Gastroesophageal sphincter (tissue), 3 donors: ENCODE measurements around the gene RNASEH2B.

Source experiments
- EP300 ChIP-seq: sonication (generic); formaldehyde crosslinking; IDR thresholded peaks from one replicate; pipeline ENCODE4 v1.6.1; 2017; ENCODE audit warnings: antibody characterized with exemption, mild to moderate bottlenecking
- POLR2A ChIP-seq, 2 donors: fragments of 450-650 bp; IDR thresholded peaks; one replicate each; pipeline ENCODE4 v1.6.1; 2017; ENCODE audit warnings: antibody characterized with exemption in 2 of 2, mild to moderate bottlenecking in 2 of 2, moderate library complexity in 1 of 2
- POLR2AphosphoS5 ChIP-seq: sonication (generic); formaldehyde crosslinking; IDR thresholded peaks from one replicate; pipeline ENCODE4 v1.6.1; 2017; ENCODE audit warnings: antibody characterized with exemption
- TF ChIP-seq, protein P1 (sequence below), 4 experiments: fragments of 200-600 bp in 2 of 4; fragments of 450-650 bp in 2 of 4; sonication (generic) in 1 of 4; IDR thresholded peaks; one replicate each; pipeline ENCODE4 v1.5.1; 2017 to 2019; ENCODE audit warnings: antibody characterized with exemption in 4 of 4, mild to moderate bottlenecking in 2 of 4, moderate library complexity in 2 of 4

DNA sequence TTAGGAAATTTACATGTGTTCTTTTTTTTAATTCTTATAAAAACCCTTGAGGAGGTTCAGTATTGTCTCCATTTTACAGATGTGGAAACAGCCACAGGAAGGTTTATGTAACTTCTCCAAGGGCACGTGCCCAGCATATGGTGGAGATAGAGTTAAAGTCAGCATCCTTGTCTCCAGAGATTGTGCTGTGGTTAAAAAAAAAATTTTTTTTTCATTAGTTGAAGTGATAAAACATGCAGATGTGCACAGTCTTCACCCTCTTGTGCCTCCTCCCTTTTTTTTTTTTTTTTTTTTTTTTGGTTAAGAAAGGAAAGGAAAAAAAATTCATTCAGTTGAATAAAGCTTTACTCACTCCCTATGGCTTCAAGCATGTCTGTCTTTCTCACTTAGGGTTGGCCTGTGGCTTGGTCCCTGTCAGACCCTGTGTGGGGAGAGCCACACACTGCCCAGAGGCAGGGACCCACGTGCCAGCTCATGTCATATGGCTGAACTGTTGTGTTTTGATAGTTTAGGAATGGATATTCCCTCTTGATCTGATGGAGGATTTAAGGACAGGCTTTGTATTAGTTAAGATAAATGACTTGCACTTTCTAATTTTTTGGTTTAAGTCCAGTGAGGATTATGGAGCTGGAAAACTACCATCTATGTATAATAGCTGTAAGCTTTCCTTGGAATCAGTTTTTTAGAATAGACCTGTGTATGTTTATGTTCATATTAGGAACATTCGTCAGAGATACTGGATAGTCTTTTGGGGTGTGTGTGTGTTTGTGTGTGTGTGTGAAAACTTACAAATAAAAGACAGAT is 19.3 kb downstream of the RNASEH2B start:
- TF ChIP-seq, protein P1, sequence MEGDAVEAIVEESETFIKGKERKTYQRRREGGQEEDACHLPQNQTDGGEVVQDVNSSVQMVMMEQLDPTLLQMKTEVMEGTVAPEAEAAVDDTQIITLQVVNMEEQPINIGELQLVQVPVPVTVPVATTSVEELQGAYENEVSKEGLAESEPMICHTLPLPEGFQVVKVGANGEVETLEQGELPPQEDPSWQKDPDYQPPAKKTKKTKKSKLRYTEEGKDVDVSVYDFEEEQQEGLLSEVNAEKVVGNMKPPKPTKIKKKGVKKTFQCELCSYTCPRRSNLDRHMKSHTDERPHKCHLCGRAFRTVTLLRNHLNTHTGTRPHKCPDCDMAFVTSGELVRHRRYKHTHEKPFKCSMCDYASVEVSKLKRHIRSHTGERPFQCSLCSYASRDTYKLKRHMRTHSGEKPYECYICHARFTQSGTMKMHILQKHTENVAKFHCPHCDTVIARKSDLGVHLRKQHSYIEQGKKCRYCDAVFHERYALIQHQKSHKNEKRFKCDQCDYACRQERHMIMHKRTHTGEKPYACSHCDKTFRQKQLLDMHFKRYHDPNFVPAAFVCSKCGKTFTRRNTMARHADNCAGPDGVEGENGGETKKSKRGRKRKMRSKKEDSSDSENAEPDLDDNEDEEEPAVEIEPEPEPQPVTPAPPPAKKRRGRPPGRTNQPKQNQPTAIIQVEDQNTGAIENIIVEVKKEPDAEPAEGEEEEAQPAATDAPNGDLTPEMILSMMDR (IDR thresholded peaks at IDR 0.05) = no peak
- TF ChIP-seq POLR2A (IDR thresholded peaks at IDR 0.05) = no peak
- no peak for TF ChIP-seq EP300
- no peak for TF ChIP-seq POLR2AphosphoS5
